ENCODE measurements around the gene PCDHGA12.

DNA sequence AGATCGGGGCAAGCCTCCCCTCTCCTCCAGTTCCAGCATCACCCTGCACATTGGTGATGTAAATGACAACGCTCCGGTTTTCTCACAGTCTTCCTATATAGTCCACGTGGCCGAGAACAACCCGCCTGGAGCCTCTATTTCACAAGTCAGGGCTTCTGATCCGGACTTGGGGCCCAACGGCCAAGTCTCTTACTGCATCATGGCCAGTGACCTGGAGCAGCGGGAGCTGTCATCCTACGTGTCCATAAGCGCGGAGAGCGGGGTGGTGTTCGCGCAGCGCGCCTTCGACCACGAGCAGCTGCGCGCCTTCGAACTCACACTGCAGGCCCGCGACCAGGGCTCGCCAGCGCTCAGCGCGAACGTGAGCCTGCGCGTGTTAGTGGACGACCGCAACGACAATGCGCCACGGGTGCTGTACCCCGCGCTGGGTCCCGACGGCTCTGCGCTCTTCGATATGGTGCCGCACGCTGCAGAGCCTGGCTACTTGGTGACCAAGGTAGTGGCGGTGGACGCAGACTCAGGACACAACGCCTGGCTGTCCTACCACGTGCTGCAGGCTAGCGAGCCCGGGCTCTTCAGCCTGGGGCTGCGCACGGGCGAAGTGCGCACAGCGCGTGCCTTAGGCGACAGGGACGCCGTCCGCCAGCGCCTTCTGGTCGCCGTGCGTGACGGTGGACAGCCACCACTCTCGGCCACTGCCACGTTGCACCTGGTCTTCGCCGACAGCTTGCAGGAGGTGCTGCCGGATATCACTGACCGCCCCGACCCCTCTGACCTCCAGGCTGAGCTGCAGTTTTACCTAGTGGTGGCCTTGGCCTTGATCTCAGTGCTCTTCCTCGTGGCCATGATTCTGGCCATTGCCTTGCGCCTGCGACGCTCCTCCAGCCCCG lies 40.9 kb upstream of the PCDHGA12 start:
- TF ChIP-seq, protein P1, sequence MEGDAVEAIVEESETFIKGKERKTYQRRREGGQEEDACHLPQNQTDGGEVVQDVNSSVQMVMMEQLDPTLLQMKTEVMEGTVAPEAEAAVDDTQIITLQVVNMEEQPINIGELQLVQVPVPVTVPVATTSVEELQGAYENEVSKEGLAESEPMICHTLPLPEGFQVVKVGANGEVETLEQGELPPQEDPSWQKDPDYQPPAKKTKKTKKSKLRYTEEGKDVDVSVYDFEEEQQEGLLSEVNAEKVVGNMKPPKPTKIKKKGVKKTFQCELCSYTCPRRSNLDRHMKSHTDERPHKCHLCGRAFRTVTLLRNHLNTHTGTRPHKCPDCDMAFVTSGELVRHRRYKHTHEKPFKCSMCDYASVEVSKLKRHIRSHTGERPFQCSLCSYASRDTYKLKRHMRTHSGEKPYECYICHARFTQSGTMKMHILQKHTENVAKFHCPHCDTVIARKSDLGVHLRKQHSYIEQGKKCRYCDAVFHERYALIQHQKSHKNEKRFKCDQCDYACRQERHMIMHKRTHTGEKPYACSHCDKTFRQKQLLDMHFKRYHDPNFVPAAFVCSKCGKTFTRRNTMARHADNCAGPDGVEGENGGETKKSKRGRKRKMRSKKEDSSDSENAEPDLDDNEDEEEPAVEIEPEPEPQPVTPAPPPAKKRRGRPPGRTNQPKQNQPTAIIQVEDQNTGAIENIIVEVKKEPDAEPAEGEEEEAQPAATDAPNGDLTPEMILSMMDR (IDR thresholded peaks at IDR 0.05), result no peak
- TF ChIP-seq POLR2A (IDR thresholded peaks at IDR 0.05), result no peak
